AG09309 (cell line): ENCODE results near the gene SEPHS2.
"Not testable (repeated sequence)": the region's sequence is repeated elsewhere in the genome, so short reads cannot be mapped to it uniquely, and the experiment has no call there.

Experiments
- DNase-seq: peaks from one replicate; pipeline ENCODE4 v3.0.0-alpha.2; 2010; ENCODE audit warnings: low read depth
- H3K4me3 ChIP-seq: 2 replicates; pipeline ENCODE4 v1.5.1; 2011; ENCODE audit warnings: mild to moderate bottlenecking, low read depth, low read length, moderate library complexity; ENCODE audit not compliant: control insufficient read depth
- TF ChIP-seq, protein P1 (sequence below): IDR thresholded peaks from 2 replicates; pipeline ENCODE4 v1.5.1; 2011; ENCODE audit warnings: mild to moderate bottlenecking, low read depth, low read length, inconsistent platforms; ENCODE audit not compliant: insufficient read depth, control insufficient read depth; ENCODE audit errors: missing control alignments

The SEPHS2 gene

DNA sequence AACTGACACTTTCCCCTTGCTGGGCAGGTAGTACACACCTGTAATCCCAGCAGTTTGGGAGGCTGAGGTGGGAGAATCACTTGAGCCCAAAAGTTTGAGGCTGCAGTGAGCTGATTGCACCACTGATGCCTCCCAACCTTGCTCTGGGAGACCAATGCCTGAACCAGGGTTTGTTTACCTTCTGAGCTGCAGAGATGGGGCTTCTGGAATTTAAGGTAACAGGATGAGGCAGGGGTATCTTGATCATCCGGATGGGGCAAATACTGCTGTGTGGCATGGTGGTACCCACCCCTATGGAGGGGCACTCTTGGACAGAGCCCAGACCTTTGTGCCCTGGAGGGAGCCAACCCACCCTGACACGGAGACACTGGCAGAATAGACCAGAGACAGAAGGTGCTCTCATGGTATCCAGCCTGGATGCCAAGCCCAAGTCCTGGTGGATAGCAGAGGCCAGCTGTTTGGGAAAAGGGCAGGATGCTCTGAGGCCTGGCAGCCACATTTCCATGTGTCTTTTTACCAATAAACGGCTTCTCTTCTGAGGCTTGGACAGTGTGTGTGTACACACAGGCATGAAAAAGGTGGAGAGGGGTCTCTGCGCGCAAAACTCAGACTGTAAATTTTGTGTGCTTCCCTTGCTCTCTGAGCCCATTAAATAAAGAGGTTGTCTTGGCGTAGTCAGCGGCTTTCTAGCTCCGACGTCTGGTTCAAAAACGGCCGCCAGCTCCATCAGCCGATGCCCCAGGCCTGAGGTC lies 46.1 kb downstream of the SEPHS2 start:
- TF ChIP-seq, protein P1, sequence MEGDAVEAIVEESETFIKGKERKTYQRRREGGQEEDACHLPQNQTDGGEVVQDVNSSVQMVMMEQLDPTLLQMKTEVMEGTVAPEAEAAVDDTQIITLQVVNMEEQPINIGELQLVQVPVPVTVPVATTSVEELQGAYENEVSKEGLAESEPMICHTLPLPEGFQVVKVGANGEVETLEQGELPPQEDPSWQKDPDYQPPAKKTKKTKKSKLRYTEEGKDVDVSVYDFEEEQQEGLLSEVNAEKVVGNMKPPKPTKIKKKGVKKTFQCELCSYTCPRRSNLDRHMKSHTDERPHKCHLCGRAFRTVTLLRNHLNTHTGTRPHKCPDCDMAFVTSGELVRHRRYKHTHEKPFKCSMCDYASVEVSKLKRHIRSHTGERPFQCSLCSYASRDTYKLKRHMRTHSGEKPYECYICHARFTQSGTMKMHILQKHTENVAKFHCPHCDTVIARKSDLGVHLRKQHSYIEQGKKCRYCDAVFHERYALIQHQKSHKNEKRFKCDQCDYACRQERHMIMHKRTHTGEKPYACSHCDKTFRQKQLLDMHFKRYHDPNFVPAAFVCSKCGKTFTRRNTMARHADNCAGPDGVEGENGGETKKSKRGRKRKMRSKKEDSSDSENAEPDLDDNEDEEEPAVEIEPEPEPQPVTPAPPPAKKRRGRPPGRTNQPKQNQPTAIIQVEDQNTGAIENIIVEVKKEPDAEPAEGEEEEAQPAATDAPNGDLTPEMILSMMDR: no peak
- DNase-seq: no peak

DNA sequence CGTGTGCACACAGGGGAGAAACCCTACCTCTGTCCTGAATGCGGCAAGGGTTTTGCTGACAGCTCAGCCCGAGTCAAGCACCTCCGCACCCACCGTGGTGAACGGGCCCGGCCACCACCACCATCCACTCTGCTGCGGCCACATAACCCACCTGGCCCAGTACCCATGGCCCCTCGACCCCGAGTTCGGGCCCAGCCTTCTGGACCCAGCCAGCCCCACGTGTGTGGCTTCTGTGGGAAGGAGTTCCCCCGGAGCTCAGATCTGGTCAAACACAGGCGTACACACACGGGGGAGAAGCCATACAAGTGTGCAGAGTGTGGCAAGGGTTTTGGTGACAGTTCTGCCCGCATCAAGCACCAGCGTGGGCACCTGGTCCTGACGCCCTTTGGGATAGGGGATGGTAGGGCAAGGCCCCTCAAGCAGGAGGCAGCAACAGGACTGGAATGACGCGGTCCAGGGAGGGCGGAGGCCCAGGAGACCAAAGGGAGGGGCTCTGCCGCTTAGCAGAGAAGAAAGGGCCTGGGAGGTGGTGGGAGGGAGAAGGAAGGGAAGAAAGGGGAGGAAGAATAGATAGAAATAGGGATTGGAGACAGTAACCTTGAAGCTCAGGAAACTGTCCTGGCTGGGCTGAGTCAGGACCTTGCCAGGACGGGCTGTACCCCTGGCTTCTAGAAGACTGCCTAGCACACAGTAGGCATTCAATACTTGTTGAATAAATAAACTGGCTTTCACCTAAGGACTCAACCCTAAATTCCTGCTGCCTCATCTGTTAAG lies 46.8 kb downstream of the SEPHS2 start:
- H3K4me3 ChIP-seq: no peak overlapping the region
- DNase-seq: no peak
- TF ChIP-seq, protein P1: no peak

More for the DNA sequence above, 46.1 kb downstream of the SEPHS2 start:
- H3K4me3 ChIP-seq: peak overlapping the region; percentile 71

DNA sequence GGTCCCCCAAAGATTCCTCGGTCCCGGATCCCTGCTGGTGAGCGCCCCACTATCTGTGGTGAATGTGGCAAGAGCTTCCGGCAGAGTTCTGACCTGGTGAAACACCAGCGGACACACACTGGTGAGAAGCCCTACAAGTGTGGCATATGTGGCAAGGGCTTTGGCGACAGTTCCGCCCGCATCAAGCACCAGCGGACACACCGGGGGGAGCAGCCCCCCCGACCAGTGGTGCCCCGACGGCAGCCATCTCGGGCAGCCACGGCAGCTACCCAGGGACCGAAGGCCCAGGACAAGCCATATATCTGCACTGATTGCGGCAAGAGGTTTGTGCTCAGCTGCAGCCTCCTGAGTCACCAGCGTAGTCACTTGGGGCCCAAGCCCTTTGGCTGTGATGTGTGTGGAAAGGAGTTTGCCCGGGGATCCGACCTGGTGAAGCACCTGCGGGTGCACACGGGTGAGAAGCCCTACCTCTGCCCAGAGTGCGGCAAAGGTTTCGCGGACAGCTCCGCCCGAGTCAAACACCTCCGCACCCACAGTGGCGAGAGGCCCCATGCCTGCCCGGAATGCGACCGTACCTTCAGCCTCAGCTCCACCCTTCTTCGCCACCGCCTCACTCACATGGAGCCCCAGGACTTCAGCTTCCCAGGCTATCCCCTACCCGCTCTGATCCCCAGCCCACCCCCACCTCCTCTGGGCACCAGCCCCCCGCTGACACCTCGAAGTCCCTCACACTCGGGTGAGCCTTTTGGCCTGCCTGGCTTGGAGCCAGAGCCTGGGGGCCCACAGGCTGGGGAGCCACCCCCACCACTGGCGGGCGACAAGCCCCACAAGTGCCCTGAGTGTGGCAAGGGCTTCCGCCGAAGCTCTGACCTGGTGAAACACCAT lies 47.7 kb downstream of the SEPHS2 start:
- TF ChIP-seq, protein P1: no peak
- no peak overlapping the region for H3K4me3 ChIP-seq
- DNase-seq: no peak

DNA sequence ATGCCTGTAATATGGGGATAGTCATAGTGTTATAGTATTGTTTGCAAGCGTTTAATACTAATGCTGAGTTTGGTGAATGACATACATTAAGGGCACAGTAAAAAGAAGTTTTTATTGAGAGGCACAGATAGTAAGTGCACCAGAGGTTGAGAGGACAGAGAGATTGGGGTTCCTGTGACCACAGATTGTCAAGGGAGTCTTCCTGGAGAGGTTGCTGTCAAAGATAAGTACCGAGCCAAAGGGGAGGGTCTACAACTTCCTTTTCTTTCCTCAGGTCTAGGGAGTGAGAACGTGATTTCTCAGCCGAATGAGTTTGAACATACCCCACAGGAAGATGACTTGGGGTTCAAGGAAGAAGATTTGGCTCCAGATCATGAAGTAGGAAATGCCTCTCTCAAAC lies 48.6 kb downstream of the SEPHS2 start:
- DNase-seq: no peak
- TF ChIP-seq, protein P1: no peak
- H3K4me3 ChIP-seq: no peak overlapping the region

DNA sequence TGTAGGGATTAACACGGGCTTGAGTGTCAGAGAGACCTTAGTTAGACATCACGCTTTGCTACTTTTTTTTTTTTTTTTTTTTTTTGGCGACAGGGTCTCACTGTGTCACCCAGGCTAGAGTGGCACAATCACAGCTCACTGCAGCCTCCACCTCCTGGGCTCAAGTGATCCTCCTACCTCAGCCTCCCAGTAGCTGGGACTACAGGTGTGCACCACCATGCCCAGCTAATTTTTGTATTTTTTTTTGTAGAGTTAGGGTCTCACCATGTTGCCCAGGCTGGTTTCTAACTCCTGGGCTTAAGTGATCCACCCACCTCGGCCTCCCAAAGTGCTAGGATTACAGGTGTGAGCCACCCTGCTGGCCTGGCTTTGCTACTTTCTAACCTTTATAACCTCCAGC lies 49.0 kb downstream of the SEPHS2 start:
- H3K4me3 ChIP-seq, DNase-seq: not testable (repeated sequence)

DNA sequence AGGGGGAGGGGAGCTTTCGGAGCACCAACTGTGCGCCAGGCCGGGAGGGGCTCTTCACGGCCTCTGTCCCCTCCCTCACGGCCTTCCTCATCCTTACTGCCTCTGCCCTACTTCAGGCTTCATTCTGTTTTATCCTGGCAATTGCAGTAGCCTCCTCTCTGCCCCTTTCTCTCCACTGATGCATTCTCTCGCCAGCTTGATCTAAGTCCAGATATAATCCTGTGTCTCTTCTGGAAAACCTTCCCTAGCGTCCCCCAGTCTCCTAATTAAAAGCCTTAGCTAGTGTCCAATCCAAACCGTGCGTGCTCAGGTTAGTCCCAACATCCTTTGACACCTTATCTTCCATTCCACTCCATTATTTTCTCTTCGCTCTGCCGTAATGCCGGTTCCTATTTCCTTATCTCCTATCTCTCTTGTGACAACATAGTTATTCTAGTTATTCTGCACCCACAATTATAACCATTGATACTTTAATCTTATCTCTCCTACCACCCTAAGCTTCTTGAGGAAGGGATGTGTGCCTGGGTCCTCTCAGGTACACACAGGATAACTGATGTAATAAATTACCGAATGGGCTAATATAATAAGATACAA lies 49.6 kb downstream of the SEPHS2 start:
- H3K4me3 ChIP-seq: peak overlapping the region; percentile 64
- TF ChIP-seq, protein P1: no peak
- no peak for DNase-seq
